GM23338 (cell line): ENCODE measurements around the gene SIMC1. TPM values are rescaled to one million over a fixed set of nuclear protein-coding genes. Genes with fewer than 3 reads are reported as not detected.

Experiments
- ATAC-seq: fragments of 200-7000 bp; cut with Tn5 transposase; 3 replicates; pipeline ENCODE4 v1.9.1; 2020
- DNase-seq: peaks from one replicate; pipeline ENCODE4 v3.0.0-alpha.2; 2015; ENCODE audit warnings: low spot score
- H2AFZ ChIP-seq: fragments of 200-600 bp; sonication (generic); 2 replicates; pipeline ENCODE4 v1.8.0; 2016; ENCODE audit warnings: antibody characterized with exemption, mild to moderate bottlenecking, moderate library complexity
- H3F3A ChIP-seq: fragments of 200-600 bp; sonication (generic); replicated peaks from 2 replicates; pipeline ENCODE4 v1.8.0; 2017; ENCODE audit warnings: antibody characterized with exemption, mixed run types, low read depth
- H3K27ac ChIP-seq: fragments of 200-600 bp; sonication (generic); 2 replicates; pipeline ENCODE4 v1.6.1; 2016; ENCODE audit warnings: low read depth
- H3K27me3 ChIP-seq: fragments of 200-600 bp; sonication (generic); 2 replicates; pipeline ENCODE4 v1.8.0; 2016; ENCODE audit warnings: mild to moderate bottlenecking, mixed run types, moderate library complexity; ENCODE audit not compliant: insufficient read depth
- H3K36me3 ChIP-seq: fragments of 200-600 bp; sonication (generic); 2 replicates; pipeline ENCODE4 v1.8.0; 2016; ENCODE audit warnings: mild to moderate bottlenecking; ENCODE audit not compliant: insufficient read depth
- H3K4me1 ChIP-seq: fragments of 200-600 bp; sonication (generic); 2 replicates; pipeline ENCODE4 v1.8.0; 2016; ENCODE audit warnings: mild to moderate bottlenecking, moderate library complexity; ENCODE audit not compliant: insufficient read depth
- H3K4me2 ChIP-seq: fragments of 200-600 bp; sonication (generic); 2 replicates; pipeline ENCODE4 v1.7.1; 2017; ENCODE audit warnings: mixed run types
- H3K4me3 ChIP-seq: fragments of 200-600 bp; sonication (generic); 2 replicates; pipeline ENCODE4 v1.6.1; 2016; ENCODE audit warnings: mixed run types
- H3K79me2 ChIP-seq: fragments of 200-600 bp; sonication (generic); replicated peaks from 2 replicates; pipeline ENCODE4 v1.8.0; 2017; ENCODE audit warnings: mild to moderate bottlenecking; ENCODE audit not compliant: insufficient read depth
- H3K9me2 ChIP-seq: fragments of 200-600 bp; sonication (generic); 2 replicates; pipeline ENCODE4 v1.8.0; 2017; ENCODE audit not compliant: insufficient read depth
- H4K20me1 ChIP-seq: fragments of 200-600 bp; sonication (generic); replicated peaks from 2 replicates; pipeline ENCODE4 v1.8.0; 2017; ENCODE audit warnings: mild to moderate bottlenecking; ENCODE audit not compliant: insufficient read depth
- H3K27ac Mint-ChIP-seq: 2 replicates; pipeline ENCODE4 v1.8.0; 2020; ENCODE audit warnings: inconsistent platforms, mild to moderate bottlenecking, moderate library complexity, mixed read lengths
- H3K27me3 Mint-ChIP-seq: 3 replicates; pipeline ENCODE4 v1.8.0; 2022; ENCODE audit warnings: low read depth, mild to moderate bottlenecking, moderate library complexity, mixed read lengths, inconsistent platforms; ENCODE audit not compliant: insufficient read depth, poor library complexity
- H3K36me3 Mint-ChIP-seq: 3 replicates; pipeline ENCODE4 v1.8.0; 2021; ENCODE audit warnings: low read depth, mild to moderate bottlenecking, inconsistent platforms, moderate library complexity, mixed read lengths
- H3K4me1 Mint-ChIP-seq: 3 replicates; pipeline ENCODE4 v1.8.0; 2020; ENCODE audit warnings: mild to moderate bottlenecking, inconsistent platforms, mixed read lengths
- H3K4me3 Mint-ChIP-seq: 3 replicates; pipeline ENCODE4 v1.8.0; 2021; ENCODE audit warnings: moderate library complexity, mild to moderate bottlenecking, inconsistent platforms, mixed read lengths
- H3K9me3 Mint-ChIP-seq: 3 replicates; pipeline ENCODE4 v1.8.0; 2020; ENCODE audit warnings: moderate library complexity, mild to moderate bottlenecking, inconsistent platforms, mixed read lengths
- CREB1 ChIP-seq: fragments of 250-450 bp; sonication (Bioruptor Pico); IDR thresholded peaks from 2 replicates; pipeline ENCODE4 v1.5.0; 2020; ENCODE audit warnings: low read depth, mild to moderate bottlenecking, moderate library complexity
- EZH2 ChIP-seq: fragments of 200-600 bp; sonication (generic); IDR thresholded peaks from one replicate; pipeline ENCODE4 v1.8.0; 2017; ENCODE audit warnings: antibody characterized with exemption, mild to moderate bottlenecking, low read depth; ENCODE audit not compliant: unreplicated experiment
- EZH2phosphoT487 ChIP-seq: fragments of 200-600 bp; sonication (generic); IDR thresholded peaks from one replicate; pipeline ENCODE4 v1.8.1; 2018; ENCODE audit warnings: antibody characterized with exemption; ENCODE audit not compliant: unreplicated experiment
- POLR2AphosphoS5 ChIP-seq: IDR thresholded peaks from 2 replicates; pipeline ENCODE4 v1.6.1; 2016; ENCODE audit warnings: antibody characterized with exemption, low read depth
- ZNF114 ChIP-seq: fragments of 250-450 bp; sonication (Bioruptor Pico); IDR thresholded peaks from 2 replicates; pipeline ENCODE4 v1.5.0; 2020; ENCODE audit warnings: mild to moderate bottlenecking, moderate library complexity
- ZNF331 ChIP-seq: fragments of 250-450 bp; sonication (Bioruptor Pico); IDR thresholded peaks from 2 replicates; pipeline ENCODE4 v1.5.0; 2020; ENCODE audit warnings: low read depth, mild to moderate bottlenecking, moderate library complexity
- ZNF462 ChIP-seq: fragments of 250-450 bp; sonication (Bioruptor Pico); IDR thresholded peaks from 2 replicates; pipeline ENCODE4 v1.5.0; 2020; ENCODE audit warnings: mild to moderate bottlenecking, moderate library complexity
- polyA plus RNA-seq: library from polyadenylated mRNA; unstranded; fragments of >200 nt; fragmentation: Nextera tagmentation; extraction: Ambion mirVana; gene quantifications from 2 replicates; pipeline ENCODE4 v1.2.1, GENCODE V29; 2016
- total RNA-seq: library from RNA; depleted of rRNA; stranded (reverse); fragments of >200 nt; shearing (Covaris generic); gene quantifications from 2 replicates; pipeline ENCODE4 v1.2.3, GENCODE V29; 2014

The SIMC1 gene
- total and polyA plus RNA-seq, 2 experiments from 2014 or later = 9.4 to 14.6 TPM

DNA sequence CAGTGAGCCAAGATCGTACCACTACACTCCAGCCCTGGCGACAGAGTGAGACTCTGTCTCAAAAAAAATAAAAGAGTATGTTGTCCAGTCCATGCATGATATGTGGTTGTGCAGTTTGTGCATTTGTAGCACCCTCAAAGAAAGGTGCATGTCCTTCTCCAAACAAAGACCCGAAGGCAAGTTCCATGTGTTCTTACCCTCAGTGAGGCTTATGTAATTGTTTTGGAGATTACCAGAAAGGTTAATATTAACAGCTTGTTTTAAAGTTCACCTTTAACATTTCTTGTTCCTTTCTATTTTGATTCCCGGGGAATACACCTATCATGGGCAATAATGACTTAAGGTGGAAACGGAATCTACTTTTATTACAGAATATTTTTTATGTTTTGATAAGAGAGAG, 101.1 kb downstream of the SIMC1 start (continued):
- TF ChIP-seq CREB1 (no peak), ZNF331 (CRISPR knock-in tag) (no peak), ZNF462 (CRISPR knock-in tag) (no peak)

DNA sequence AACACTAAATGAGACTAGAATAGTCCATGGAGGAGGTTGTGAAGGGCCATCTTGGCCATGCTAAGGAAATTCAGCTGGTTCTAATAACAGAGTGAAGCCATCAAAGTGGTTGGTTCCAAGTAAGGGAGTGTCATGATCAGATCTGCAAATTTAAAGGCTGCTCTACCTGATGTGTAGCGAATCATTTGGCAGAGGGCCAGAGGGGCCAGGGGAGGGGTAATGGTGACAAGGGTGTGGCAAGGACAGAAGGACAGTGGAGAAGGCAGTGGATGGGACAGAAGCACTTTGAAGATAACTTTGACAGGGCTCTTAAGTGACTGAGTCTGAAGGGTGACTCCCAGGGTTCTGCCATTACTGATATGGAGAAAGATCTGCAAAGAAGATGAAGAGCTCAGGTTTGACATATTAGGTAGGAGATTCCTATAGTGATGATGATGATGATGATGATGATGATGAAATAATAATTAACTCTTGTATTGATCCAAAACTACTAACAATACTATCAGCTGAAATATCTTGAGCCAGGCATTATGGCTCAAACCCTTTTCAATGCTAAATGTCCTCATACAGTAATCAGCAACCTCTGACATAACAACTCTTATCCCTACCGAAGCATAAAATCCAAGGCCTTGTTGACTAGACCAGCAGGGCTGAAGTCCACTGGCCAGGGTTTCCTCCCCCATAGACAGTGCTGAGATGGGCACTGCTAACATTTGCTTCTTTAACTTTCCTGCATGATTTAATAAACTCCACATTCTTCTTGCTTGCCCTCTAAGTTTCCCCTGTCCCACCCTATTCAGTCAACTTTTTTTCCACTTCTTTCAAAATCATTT, 103.3 kb downstream of the SIMC1 start:
- Histone ChIP-seq H3K27me3 (no peaks in the 10 kb centered on the region), H3K36me3 (peaks cover 10% of the 10 kb centered on the region; the same call in 1 of the 2 replicates), H3K9me2 (no peaks in the 10 kb centered on the region), H3F3A (no peaks in the 10 kb centered on the region), H3K4me1 (no peaks in the 10 kb centered on the region), H3K4me3 (no peak overlapping the region), H3K27ac (no peak overlapping the region), H4K20me1 (no peaks in the 10 kb centered on the region; the same call in 1 of the 2 replicates), H3K4me2 (no peak overlapping the region), H3K79me2 (no peaks in the 10 kb centered on the region), H2AFZ (no peak overlapping the region)
- Mint-ChIP-seq H3K27ac (no peak overlapping the region), H3K4me3 (no peak overlapping the region), H3K4me1 (no peaks in the 10 kb centered on the region), H3K9me3 (no peaks in the 10 kb centered on the region), H3K36me3 (peaks cover 19% of the 10 kb centered on the region), H3K27me3 (peaks cover 2% of the 10 kb centered on the region)
- DNase-seq (no peak), ATAC-seq (no peak)
- TF ChIP-seq EZH2phosphoT487 (no peak), POLR2AphosphoS5 (no peak), EZH2 (no peak), ZNF331 (CRISPR knock-in tag) (no peak), ZNF114 (CRISPR knock-in tag) (no peak), ZNF462 (CRISPR knock-in tag) (no peak)
